H1 (cell line): ENCODE results near the gene TBCEL. TPM values are rescaled to one million over a fixed set of nuclear protein-coding genes. Genes with fewer than 3 reads are reported as not detected.

Experiments used
- CTCF ChIA-PET: fragments of 300-600 bp; sonication (Branson Sonifier 250); formaldehyde crosslinking; loops from one replicate; lab custom pipeline; 2021; ENCODE audit not compliant: partially characterized antibody; lab: Charles Lee
- POLR2A ChIA-PET: fragments of 300-600 bp; sonication (Branson Sonifier 250); formaldehyde crosslinking; loops from one replicate; lab custom pipeline; 2021; ENCODE audit warnings: inconsistent platforms; ENCODE audit not compliant: partially characterized antibody; lab: Charles Lee
- DNase-seq, 2 experiments: peaks; one replicate each; pipeline versions ENCODE4 v3.0.0 to v3.0.0-alpha.2; 2010 to 2022; ENCODE audit warnings: low spot score in 2 of 2, low read depth in 1 of 2, mixed read lengths in 1 of 2
- FAIRE-seq: peaks from 2 replicates; lab custom pipeline; 2011; peaks lifted over from hg19 to GRCh38; lab: Jason Lieb, UNC
- H2AFZ ChIP-seq: 2 replicates; pipeline ENCODE4 v1.8.1; 2012; ENCODE audit warnings: low read length, inconsistent platforms
- H2AK5ac ChIP-seq: 2 replicates; pipeline ENCODE4 v1.6.1; 2013; ENCODE audit warnings: low read depth, low read length
- H2BK120ac ChIP-seq: replicated peaks from 2 replicates; pipeline ENCODE3; 2013; ENCODE audit warnings: low read depth, low read length, inconsistent platforms
- H2BK12ac ChIP-seq: 2 replicates; pipeline ENCODE4 v1.6.1; 2013; ENCODE audit warnings: low read depth, low read length
- H2BK15ac ChIP-seq: 2 replicates; pipeline ENCODE4 v1.6.1; 2013; ENCODE audit warnings: low read length
- H2BK20ac ChIP-seq: 2 replicates; pipeline ENCODE4 v1.6.1; 2013; ENCODE audit warnings: low read length
- H2BK5ac ChIP-seq: 2 replicates; pipeline ENCODE4 v1.6.1; 2013; ENCODE audit warnings: low read depth, low read length
- H3K14ac ChIP-seq: 2 replicates; pipeline ENCODE4 v1.6.1; 2013; ENCODE audit warnings: inconsistent platforms; ENCODE audit not compliant: insufficient read length
- H3K18ac ChIP-seq: 2 replicates; pipeline ENCODE4 v1.6.1; 2013; ENCODE audit warnings: low read length; ENCODE audit errors: extremely low read depth
- H3K23ac ChIP-seq: 2 replicates; pipeline ENCODE4 v1.6.1; 2013; ENCODE audit warnings: inconsistent platforms; ENCODE audit not compliant: insufficient read length
- H3K23me2 ChIP-seq: 2 replicates; pipeline ENCODE4 v1.6.1; 2013; ENCODE audit warnings: low read depth, low read length
- H3K27ac ChIP-seq: 2 replicates; pipeline ENCODE4 v1.6.1; 2011; ENCODE audit warnings: low read depth, low read length, inconsistent platforms
- H3K27me3 ChIP-seq, 4 experiments: replicated peaks in 1 of 4; 1 replicate in 1 of 4; 2 replicates in 3 of 4; pipeline versions ENCODE4 v1.6.1 to v1.8.1; 2011 to 2013; ENCODE audit warnings: low read length in 3 of 4, mild to moderate bottlenecking in 3 of 4, inconsistent platforms in 2 of 4, mixed read lengths in 2 of 4, moderate library complexity in 1 of 4; ENCODE audit not compliant: control insufficient read depth in 3 of 4, insufficient read depth in 3 of 4; ENCODE audit errors: extremely low read depth in 1 of 4
- H3K36me3 ChIP-seq, 4 experiments: 2 replicates each; pipeline versions ENCODE4 v1.6.1 to v1.8.1; 2011 to 2013; ENCODE audit warnings: mild to moderate bottlenecking in 4 of 4, low read length in 3 of 4, moderate library complexity in 2 of 4, control low read depth in 1 of 4, inconsistent platforms in 1 of 4; ENCODE audit not compliant: insufficient read depth in 4 of 4, control insufficient read depth in 2 of 4
- H3K4ac ChIP-seq: replicated peaks from 2 replicates; pipeline ENCODE3; 2013; ENCODE audit warnings: low read length, low read depth, mixed read lengths, inconsistent platforms; ENCODE audit not compliant: insufficient read length
- H3K4me1 ChIP-seq, 4 experiments: replicated peaks in 1 of 4; 1 replicate in 1 of 4; 2 replicates in 3 of 4; pipeline versions ENCODE4 v1.6.1 to v1.8.1; 2011 to 2013; ENCODE audit warnings: low read length in 3 of 4, inconsistent platforms in 2 of 4, mixed read lengths in 1 of 4; ENCODE audit not compliant: insufficient read depth in 4 of 4, control insufficient read depth in 3 of 4
- H3K4me2 ChIP-seq, 2 experiments: 2 replicates each; pipeline versions ENCODE4 v1.6.1 to v1.8.1; 2011 to 2013; ENCODE audit warnings: low read depth in 2 of 2, low read length in 2 of 2, control low read depth in 1 of 2, inconsistent platforms in 1 of 2, mild to moderate bottlenecking in 1 of 2; ENCODE audit not compliant: insufficient read depth in 1 of 2
- H3K4me3 ChIP-seq, 4 experiments: fragments of 200-600, 300-600 bp in 1 of 4; sonication (generic), shearing (Covaris generic), sonication (Bioruptor Twin) in 1 of 4; 2 replicates each; pipeline versions ENCODE4 v1.5.1 to v1.8.1; 2011 to 2016; ENCODE audit warnings: low read length in 4 of 4, low read depth in 3 of 4, control low read depth in 2 of 4, inconsistent platforms in 2 of 4, mild to moderate bottlenecking in 2 of 4, mixed read lengths in 1 of 4, moderate library complexity in 1 of 4; ENCODE audit not compliant: insufficient read depth in 2 of 4; ENCODE audit errors: extremely low read depth in 1 of 4
- H3K56ac ChIP-seq: replicated peaks from 2 replicates; pipeline ENCODE3; 2013; ENCODE audit warnings: low read depth, mild to moderate bottlenecking, mixed read lengths, low read length, inconsistent platforms; ENCODE audit not compliant: insufficient read length
- H3K79me1 ChIP-seq: 2 replicates; pipeline ENCODE4 v1.6.1; 2013; ENCODE audit warnings: low read depth, low read length, control low read depth
- H3K79me2 ChIP-seq, 2 experiments: 2 replicates each; pipeline versions ENCODE4 v1.6.1 to v1.8.1; 2012 to 2013; ENCODE audit warnings: low read length in 2 of 2, mild to moderate bottlenecking in 2 of 2, inconsistent platforms in 1 of 2; ENCODE audit not compliant: insufficient read depth in 2 of 2, control insufficient read depth in 1 of 2
- H3K9ac ChIP-seq, 4 experiments: replicated peaks in 1 of 4; 1 replicate in 1 of 4; 2 replicates in 3 of 4; pipeline versions ENCODE4 v1.6.1 to v1.8.1; 2011 to 2013; ENCODE audit warnings: low read depth in 3 of 4, low read length in 3 of 4, control low read depth in 2 of 4, mild to moderate bottlenecking in 2 of 4, moderate library complexity in 2 of 4, inconsistent platforms in 1 of 4; ENCODE audit errors: extremely low read depth in 1 of 4
- H3K9me3 ChIP-seq, 2 experiments: 2 replicates each; pipeline versions ENCODE4 v1.6.1 to v1.8.1; 2012 to 2013; ENCODE audit warnings: mild to moderate bottlenecking in 2 of 2, moderate library complexity in 2 of 2, control low read depth in 1 of 2, inconsistent platforms in 1 of 2, low read depth in 1 of 2, low read length in 1 of 2, mixed read lengths in 1 of 2; ENCODE audit not compliant: insufficient read depth in 2 of 2
- H4K20me1 ChIP-seq, 2 experiments: replicated peaks in 1 of 2; 2 replicates each; pipeline versions ENCODE3 to v1.8.1; 2011 to 2013; ENCODE audit warnings: inconsistent platforms in 2 of 2, low read length in 2 of 2, mild to moderate bottlenecking in 1 of 2; ENCODE audit not compliant: insufficient read depth in 2 of 2, control insufficient read depth in 1 of 2
- H4K5ac ChIP-seq: 2 replicates; pipeline ENCODE4 v1.6.1; 2013; ENCODE audit warnings: low read length, low read depth, mixed read lengths, inconsistent platforms; ENCODE audit not compliant: insufficient read length
- H4K8ac ChIP-seq: 2 replicates; pipeline ENCODE4 v1.8.0; 2013; ENCODE audit warnings: mild to moderate bottlenecking, moderate library complexity, low read length, inconsistent platforms; ENCODE audit not compliant: insufficient read depth; ENCODE audit errors: extremely low read depth
- H4K91ac ChIP-seq: replicated peaks from 2 replicates; pipeline ENCODE3; 2013; ENCODE audit warnings: low read length, mixed read lengths, inconsistent platforms; ENCODE audit not compliant: insufficient read length
- BCL11A ChIP-seq, 2 experiments: IDR thresholded peaks; one replicate each; pipeline ENCODE4 v1.6.1; 2011; ENCODE audit warnings: low read depth in 2 of 2, low read length in 2 of 2, mild to moderate bottlenecking in 2 of 2
- CBX5 ChIP-seq: fragments of 300-800, 300-1000 bp; sonication (generic); IDR thresholded peaks from 2 replicates; pipeline ENCODE4 v1.7.1; 2016; ENCODE audit warnings: antibody characterized with exemption, low read length, low read depth
- CEBPB ChIP-seq: IDR thresholded peaks from 2 replicates; pipeline ENCODE4 v1.6.1; 2012; ENCODE audit warnings: low read depth, low read length
- EP300 ChIP-seq, 2 experiments: IDR thresholded peaks; 1 replicate in 1 of 2; 2 replicates in 1 of 2; pipeline ENCODE4 v1.6.1; 2011 to 2012; ENCODE audit warnings: low read depth in 2 of 2, low read length in 2 of 2, mild to moderate bottlenecking in 2 of 2, borderline replicate concordance in 1 of 2, inconsistent platforms in 1 of 2, moderate library complexity in 1 of 2
- KDM1A ChIP-seq: fragments of 200-600, 300-600 bp; sonication (generic); IDR thresholded peaks from 2 replicates; pipeline ENCODE4 v1.7.1; 2016; ENCODE audit warnings: mild to moderate bottlenecking, low read length, borderline replicate concordance
- NANOG ChIP-seq: IDR thresholded peaks from 2 replicates; pipeline ENCODE4 v1.6.1; 2011; ENCODE audit warnings: low read length, low read depth, mild to moderate bottlenecking, inconsistent platforms; ENCODE audit not compliant: insufficient read depth, poor library complexity, severe bottlenecking
- PHF8 ChIP-seq: fragments of 200-600 bp; sonication (generic); conservative IDR thresholded peaks from 2 replicates; pipeline ENCODE4 v1.7.1; 2012; ENCODE audit warnings: low read depth, mild to moderate bottlenecking, inconsistent platforms, low read length, moderate library complexity
- RAD21 ChIP-seq, 2 experiments: IDR thresholded peaks in 1 of 2; conservative IDR thresholded peaks in 1 of 2; 2 replicates each; pipeline ENCODE4 v1.6.1; 2011; ENCODE audit warnings: low read depth in 2 of 2, low read length in 2 of 2, improper control_type of control experiment in 1 of 2, inconsistent platforms in 1 of 2, mild to moderate bottlenecking in 1 of 2, moderate library complexity in 1 of 2
- SRF ChIP-seq: IDR thresholded peaks from 2 replicates; pipeline ENCODE4 v1.6.1; 2011; ENCODE audit warnings: mild to moderate bottlenecking, low read depth, low read length, moderate library complexity
- TEAD4 ChIP-seq: IDR thresholded peaks from 2 replicates; pipeline ENCODE4 v1.6.1; 2012; ENCODE audit warnings: low read depth, low read length, inconsistent platforms, mixed read lengths
- USF2 ChIP-seq: IDR thresholded peaks from 2 replicates; pipeline ENCODE4 v1.6.1; 2011; ENCODE audit warnings: low read length, improper control_type of control experiment
- WGBS, 2 experiments: shearing (Covaris generic) in 1 of 2; methylation state at CpG; one replicate each; pipeline versions ENCODE4 v1.1.6 to v1.1.7; 2013 to 2015; ENCODE audit warnings: low lambda C conversion rate in 2 of 2, mixed read lengths in 2 of 2, inconsistent platforms in 1 of 2, low coverage in 1 of 2, missing lambda C conversion rate in 1 of 2; ENCODE audit not compliant: insufficient replicate concordance in 2 of 2, insufficient coverage in 1 of 2, insufficient read length in 1 of 2; ENCODE audit errors: extremely low coverage in 1 of 2, missing lambda C conversion rate in 1 of 2; 5-methylcytosine and 5-hydroxymethylcytosine counted together
- polyA plus RNA-seq, 7 experiments: library from polyadenylated mRNA; depleted of rRNA in 3 of 7; stranded (reverse) in 5 of 7; unstranded in 2 of 7; fragments of >200 nt in 5 of 7; fragments of 200-250 nt in 2 of 7; gene quantifications; 1 replicate in 5 of 7; 2 replicates in 1 of 7; 4 replicates in 1 of 7; pipeline versions ENCODE4 v1.2.1 to v1.2.3, GENCODE V29; 2011 to 2013; ENCODE audit warnings: missing spikeins in 2 of 7, mixed read lengths in 2 of 7
- total RNA-seq: library from RNA; stranded (reverse); fragmentation: NEBNext Ultra II Directional; extraction: Animal tissue kit (Norgen Biotek cat#: 25700); gene quantifications from 2 replicates; pipeline ENCODE4 v1.2.1, GENCODE V29; 2021

The TBCEL gene
- total and polyA plus RNA-seq, 2 of the 8 experiments (the other 6 are each of a cell fraction or from before 2014, with no cell fraction given): 3.9 to 16.0 TPM

GRCh38 chr11:121134741-121135312 is 110.9 kb downstream of the TBCEL start:
- Histone ChIP-seq H2AFZ (no peak overlapping the region), H3K9me3 (no peaks in the 10 kb centered on the region), H3K4me3 (no peak overlapping the region), H4K20me1 (peaks cover 0 to 3% of the 10 kb centered on the region in 2 experiments), H3K9ac (no peak overlapping the region), H3K79me2 (no peaks in the 10 kb centered on the region), H3K4ac (no peak overlapping the region), H3K23me2 (no peaks in the 10 kb centered on the region), H2BK20ac (no peak overlapping the region), H3K4me1 (no peaks in the 10 kb centered on the region), H3K4me2 (no peak overlapping the region), H2AK5ac (no peak overlapping the region), H4K8ac (no peak overlapping the region), H2BK12ac (no peak overlapping the region), H3K14ac (no peak overlapping the region), H4K91ac (no peak overlapping the region), H3K18ac (no peak overlapping the region), H3K79me1 (no peaks in the 10 kb centered on the region), H3K23ac (no peak overlapping the region), H2BK15ac (no peak overlapping the region), H3K56ac (no peak overlapping the region), H4K5ac (no peak overlapping the region), H2BK5ac (0 out of 2 replicates have a peak overlapping the region, but pooled peaks have one; percentile 29), H3K36me3 (no peaks in the 10 kb centered on the region), H3K27ac (no peak overlapping the region), H2BK120ac (no peak overlapping the region), H3K27me3 (no peaks in the 10 kb centered on the region)
- FAIRE-seq (no peak), DNase-seq (no peak)
- CTCF ChIA-PET: interaction anchor here (1.0 to 2.4 kb wide), 5 partner anchors 14 to 83 kb away, joined by 3 to 12 read pairs (median 7); no protein-coding TSS in a partner anchor
- POLR2A ChIA-PET: interaction anchor here (1.2 kb wide), 1 partner anchor 16 kb away, joined by 3 read pairs; no protein-coding TSS in a partner anchor
- 90% methylated on average over 10 of the region's 10 CpGs; no CpG with 5 or more reads in 1 of the 2 experiments for WGBS, 2 experiments
- TF ChIP-seq CEBPB (no peak), RAD21 (IDR thresholded peaks at IDR 0.05 in 1 of 2, conservative IDR thresholded peaks at IDR 0.05 in 1 of 2; ENCODE audit: low read depth in 2 of 2, low read length in 2 of 2) (no peak), SRF (no peak), NANOG (no peak), TEAD4 (no peak), EP300 (IDR thresholded peaks at IDR 0.05; ENCODE audit: borderline replicate concordance in 1 of 2, low read depth in 2 of 2, low read length in 2 of 2) (no peak), CBX5 (no peak), BCL11A (IDR thresholded peaks at IDR 0.05; ENCODE audit: low read depth in 2 of 2, low read length in 2 of 2) (no peak), PHF8 (no peak), USF2 (no peak), KDM1A (no peak)
